Stimulated activated CD8-positive, alpha-beta memory T cell treated with anti-CD3 and anti-CD28 coated beads, Interleukin-4, amount 100 ng/mL, for 48 hours (primary cell): ENCODE measurements around the gene TASL.
"Not testable (repeated sequence)": the region's sequence is repeated elsewhere in the genome, so short reads cannot be mapped to it uniquely, and the experiment has no call there.

Experiments used
- DNase-seq: peaks from one replicate; pipeline ENCODE4 v3.0.0-alpha.2; 2020

TASL gene

GRCh38 chrX:30573125-30573524 is 4.4 kb downstream of the TASL start:
- DNase-seq, result no peak

DNA sequence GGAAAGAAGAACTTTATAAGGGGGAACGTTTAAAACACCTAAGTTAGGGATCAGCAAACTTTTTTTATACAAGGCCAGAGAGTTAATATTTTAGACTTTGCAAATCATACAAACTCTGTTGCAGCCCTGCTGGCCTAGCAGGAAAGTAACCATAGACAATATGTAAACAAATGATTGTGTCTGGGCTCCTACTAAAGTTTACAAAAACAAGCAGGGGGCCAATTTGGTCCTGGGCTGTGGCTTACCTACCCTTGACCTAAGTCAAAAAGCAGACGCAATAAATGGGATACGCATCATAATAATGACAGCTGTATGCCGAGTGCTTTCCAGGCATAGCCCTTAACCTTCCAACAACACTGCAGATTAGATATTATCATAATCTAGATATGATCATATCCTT is 4.9 kb downstream of the TASL start:
- no peak for DNase-seq

GRCh38 chrX:30572004-30572403 is 5.6 kb downstream of the TASL start:
- DNase-seq, result no peak

DNA sequence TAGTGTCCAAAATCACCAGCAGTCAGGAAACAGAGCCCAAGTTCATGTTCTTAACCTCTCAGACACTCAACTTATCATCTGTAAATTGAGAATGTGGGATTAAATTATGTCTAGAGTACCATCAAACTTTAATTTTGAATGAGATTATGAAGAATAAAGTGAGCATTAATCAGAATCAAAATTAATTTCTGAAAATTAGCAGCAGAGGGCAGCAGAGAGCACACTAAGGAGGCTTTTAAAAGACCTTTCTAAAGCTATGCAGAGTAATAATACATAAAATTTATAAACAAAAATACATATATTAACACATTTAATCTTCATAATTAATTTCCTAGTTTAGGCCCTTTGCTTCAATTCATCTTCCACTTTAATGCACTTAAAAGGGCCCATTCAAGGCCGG is 7.1 kb downstream of the TASL start:
- no peak for DNase-seq

GRCh38 chrX:30568136-30568535 is 9.4 kb downstream of the TASL start:
- no peak for DNase-seq

DNA sequence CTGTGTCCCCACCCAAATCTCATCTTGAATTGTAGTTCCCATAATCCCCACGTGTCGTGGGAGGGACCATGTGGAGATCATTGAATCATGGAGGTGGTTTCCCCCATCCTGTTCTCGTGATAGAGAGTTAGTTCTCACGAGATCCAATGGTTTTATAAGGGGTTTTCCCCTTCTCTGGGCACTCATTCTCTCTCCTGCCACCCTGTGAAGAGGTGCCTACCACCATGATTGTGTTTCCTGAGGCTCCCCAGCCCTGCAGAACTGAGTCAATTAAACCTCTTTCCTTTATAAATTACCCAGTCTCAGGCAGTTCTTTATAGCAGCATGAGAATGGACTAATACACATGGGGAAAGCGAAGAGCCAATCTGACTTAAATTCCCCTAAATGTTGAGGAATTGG is 14.5 kb downstream of the TASL start:
- not testable (repeated sequence) for DNase-seq

DNA sequence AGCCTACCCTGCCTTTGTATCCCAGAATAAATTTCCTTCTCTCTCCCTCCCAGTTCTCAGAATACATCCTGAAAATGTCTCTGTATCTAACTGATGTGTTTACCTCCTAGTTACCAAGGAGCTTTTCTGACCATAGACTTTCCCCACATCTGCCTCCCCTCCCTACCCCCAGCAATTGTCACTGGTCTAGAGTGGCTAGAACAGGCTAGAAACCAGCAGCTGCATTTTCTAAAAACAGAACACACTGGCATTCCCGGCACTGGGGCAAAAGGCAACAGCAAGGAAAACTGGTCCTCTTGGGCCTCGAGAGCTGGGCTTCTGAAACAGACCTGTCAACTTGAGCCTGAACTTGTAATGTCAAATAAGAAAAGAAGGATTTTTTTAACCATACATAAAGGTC is 16.4 kb downstream of the TASL start:
- no peak for DNase-seq

- no peak for DNase-seq
Observed at GRCh38 chrX:30538271-30538670, 39.3 kb downstream of the TASL start.

DNA sequence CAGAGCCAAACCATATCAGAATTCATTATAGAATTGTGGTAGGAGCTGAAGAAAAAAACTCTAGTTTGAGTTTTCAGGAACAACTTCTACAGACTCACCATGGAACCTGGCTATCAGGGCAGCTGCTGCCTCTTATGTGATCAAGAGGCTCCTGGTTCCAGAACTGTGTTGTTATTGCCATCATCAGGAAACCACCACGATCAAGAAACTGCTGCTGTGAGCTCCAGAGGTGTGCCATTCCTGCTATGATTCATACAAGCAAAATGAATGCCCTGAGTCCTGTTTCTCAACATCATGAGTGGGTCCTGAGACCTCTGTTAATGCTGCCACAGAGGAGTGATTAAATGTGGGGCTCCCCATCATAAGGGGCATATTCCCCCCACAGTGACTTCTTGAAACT is 43.7 kb downstream of the TASL start:
- DNase-seq, result no peak

DNA sequence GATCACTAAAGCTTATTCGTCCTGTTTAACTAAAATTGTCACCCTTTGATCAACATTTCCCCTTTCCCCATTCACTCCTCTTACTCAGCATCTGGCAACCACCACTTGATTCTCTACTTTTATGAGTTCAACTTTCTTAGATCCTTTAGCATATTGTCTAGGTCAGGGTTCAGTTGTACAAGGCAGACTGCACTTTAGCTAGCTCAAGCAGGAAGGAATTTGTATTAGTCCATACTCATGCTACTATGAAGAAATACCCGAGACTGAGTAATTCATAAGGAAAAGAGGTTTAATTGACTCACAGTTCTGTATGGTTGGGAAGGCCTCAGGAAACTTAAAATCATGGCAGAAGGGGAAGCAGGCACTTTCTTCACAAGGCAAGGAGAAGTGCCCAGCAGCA is 44.3 kb downstream of the TASL start:
- no peak for DNase-seq

DNA sequence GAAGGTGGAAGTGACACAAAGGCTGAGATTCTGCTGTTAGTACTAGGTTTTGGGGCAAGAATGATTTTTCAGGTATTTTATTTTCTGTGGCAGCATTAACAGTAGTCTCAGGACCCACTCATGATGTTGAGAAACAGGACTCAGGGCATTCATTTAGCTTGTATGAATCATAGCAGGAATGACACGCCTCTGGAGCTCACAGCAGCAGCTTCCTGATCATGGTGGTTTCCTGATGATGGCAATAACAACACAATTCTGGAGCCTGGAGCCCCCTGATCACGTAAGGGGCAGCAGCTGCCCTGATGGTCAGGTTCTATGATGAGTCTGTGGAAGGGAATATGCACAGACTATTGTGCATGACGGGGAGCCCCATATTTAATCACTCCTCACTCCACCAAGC is 47.0 kb downstream of the TASL start:
- no peak for DNase-seq

- no peak for DNase-seq
Observed at GRCh38 chrX:30525732-30526131, 51.8 kb downstream of the TASL start.

GRCh38 chrX:30521440-30522182 is 56.0 kb downstream of the TASL start:
- no peak for DNase-seq

DNA sequence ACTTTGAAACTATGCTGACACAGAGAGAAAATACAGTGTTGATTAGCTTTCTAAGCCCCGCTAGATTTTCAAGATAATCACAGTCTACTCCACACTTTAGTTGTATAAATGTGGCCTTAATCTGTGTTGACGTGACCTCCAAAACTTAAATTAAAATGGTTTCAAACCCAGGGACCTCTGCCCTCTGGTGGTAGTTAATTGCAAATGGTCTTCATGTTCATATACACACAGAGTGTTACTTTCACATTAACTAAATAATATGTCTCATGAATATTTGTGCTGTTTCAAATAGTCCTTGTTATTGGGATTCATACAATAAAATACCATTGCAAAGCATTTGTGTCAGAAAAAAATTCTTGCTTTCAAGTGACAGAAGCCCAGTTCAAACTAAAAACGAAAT is 64.3 kb downstream of the TASL start:
- no peak for DNase-seq
